K562 (cell line): Measurements from ENCODE around the gene SPAG17. TPM values are rescaled to one million over a fixed set of nuclear protein-coding genes. Genes with fewer than 3 reads are reported as not detected.

Source experiments
- ATAC-seq: fragments of 200-7000 bp; cut with Tn5 transposase; 3 replicates; pipeline ENCODE4 v1.9.1; 2020; ENCODE audit warnings: moderate library complexity
- BruUV-seq: library from RNA; stranded (reverse); fragments of 400-500 nt; replicated peaks from 2 replicates; lab custom pipeline; 2021; lab: Mats Ljungman, UMichigan
- CTCF ChIA-PET: fragments of 300-600 bp; formaldehyde crosslinking; extraction: SDS; loops from one replicate; lab custom pipeline; 2021; ENCODE audit warnings: low intra/inter-chr PET ratio; lab: Yijun Ruan, JAX
- POLR2A ChIA-PET: fragments of 300-600, 350-650 bp; sonication (Branson Sonifier 250); formaldehyde crosslinking; extraction: SDS; loops from one replicate; lab custom pipeline; 2021; ENCODE audit warnings: antibody characterized with exemption, inconsistent platforms; lab: Yijun Ruan, JAX
- DNase-seq, 4 experiments: peaks; one replicate each; pipeline versions ENCODE4 v3.0.0 to v3.0.0-alpha.2; 2011 to 2018; ENCODE audit warnings: low spot score in 3 of 4, mixed read lengths in 3 of 4; ENCODE audit errors: extremely low read depth in 1 of 4
- FAIRE-seq: peaks from 2 replicates; lab custom pipeline; 2011; peaks lifted over from hg19 to GRCh38; lab: Jason Lieb, UNC
- H2AFZ ChIP-seq: 2 replicates; pipeline ENCODE4 v1.6.0; 2011; ENCODE audit warnings: low read depth, low read length, control low read depth, inconsistent platforms
- H3K27ac ChIP-seq: fragments of 200-600 bp; 3 replicates; pipeline ENCODE4 v1.8.0; 2011; ENCODE audit warnings: low read depth, mild to moderate bottlenecking, control low read depth, inconsistent platforms, low read length, moderate library complexity, mixed read lengths; ENCODE audit errors: extremely low read depth
- H3K27me3 ChIP-seq, 2 experiments: fragments of 300-600 bp in 1 of 2; 2 replicates in 1 of 2; 3 replicates in 1 of 2; pipeline versions ENCODE4 v1.6.0 to v1.8.0; 2011; ENCODE audit warnings: inconsistent platforms in 2 of 2, low read length in 2 of 2, mild to moderate bottlenecking in 1 of 2, mixed read lengths in 1 of 2, moderate library complexity in 1 of 2; ENCODE audit not compliant: control insufficient read depth in 2 of 2, insufficient read depth in 2 of 2
- H3K36me3 ChIP-seq: fragments of 300-600 bp; 3 replicates; pipeline ENCODE4 v1.8.0; 2011; ENCODE audit warnings: mild to moderate bottlenecking, low read length, inconsistent platforms; ENCODE audit not compliant: control insufficient read depth, insufficient read depth
- H3K4me1 ChIP-seq, 2 experiments: fragments of 200-600 bp in 1 of 2; replicated peaks in 1 of 2; 2 replicates in 1 of 2; 3 replicates in 1 of 2; pipeline versions ENCODE4 v1.5.1 to v1.8.0; 2011; ENCODE audit warnings: inconsistent platforms in 2 of 2, low read length in 2 of 2, mild to moderate bottlenecking in 1 of 2, mixed read lengths in 1 of 2, moderate library complexity in 1 of 2; ENCODE audit not compliant: control insufficient read depth in 2 of 2, insufficient read depth in 2 of 2
- H3K4me2 ChIP-seq: 2 replicates; pipeline ENCODE4 v1.6.1; 2011; ENCODE audit warnings: low read length, control low read depth, inconsistent platforms, mixed read lengths; ENCODE audit not compliant: insufficient read depth
- H3K4me3 ChIP-seq: fragments of 200-600 bp; sonication (generic), shearing (Covaris generic); 2 replicates; pipeline ENCODE4 v1.5.1; 2016; ENCODE audit warnings: control low read depth, inconsistent platforms
- H3K79me2 ChIP-seq: fragments of 200-600 bp; 3 replicates; pipeline ENCODE4 v1.8.0; 2011; ENCODE audit warnings: low read length, inconsistent platforms; ENCODE audit not compliant: control insufficient read depth, insufficient read depth
- H3K9ac ChIP-seq, 2 experiments: 2 replicates each; pipeline versions ENCODE4 v1.6.0 to v1.6.1; 2011; ENCODE audit warnings: low read depth in 2 of 2, low read length in 2 of 2, control low read depth in 1 of 2, inconsistent platforms in 1 of 2, mild to moderate bottlenecking in 1 of 2, mixed read lengths in 1 of 2; ENCODE audit not compliant: insufficient read depth in 1 of 2
- H3K9me1 ChIP-seq: one replicate; pipeline ENCODE4 v1.6.0; 2011; ENCODE audit warnings: inconsistent platforms, mild to moderate bottlenecking, low read length, moderate library complexity; ENCODE audit not compliant: control insufficient read depth, insufficient read depth
- H3K9me3 ChIP-seq: replicated peaks from 2 replicates; pipeline ENCODE4 v1.5.1; 2011; ENCODE audit warnings: low read depth, low read length, inconsistent platforms; ENCODE audit not compliant: control insufficient read depth, insufficient read depth
- H4K20me1 ChIP-seq: replicated peaks from 2 replicates; pipeline ENCODE4 v1.6.1; 2011; ENCODE audit warnings: low read length, inconsistent platforms, mixed read lengths; ENCODE audit not compliant: control insufficient read depth, insufficient read depth
- ELF4 ChIP-seq: fragments of 450-650 bp; formaldehyde crosslinking; IDR thresholded peaks from 2 replicates; pipeline ENCODE4 v1.4.0; 2022; ENCODE audit warnings: missing genetic modification characterization
- FOSL1 ChIP-seq: fragments of 200-800 bp; sonication (Bioruptor generic); conservative IDR thresholded peaks from 2 replicates; pipeline ENCODE4 v1.6.1; 2016; ENCODE audit warnings: missing genetic modification characterization, missing compliant biosample characterization
- HCFC1 ChIP-seq: IDR thresholded peaks from 2 replicates; pipeline ENCODE4 v1.6.1; 2012; ENCODE audit warnings: low read depth, low read length, improper control_type of control experiment
- LCOR ChIP-seq: sonication (generic); formaldehyde crosslinking; IDR thresholded peaks from 2 replicates; pipeline ENCODE4 v1.8.0; 2022; ENCODE audit warnings: mild to moderate bottlenecking, missing genetic modification reagents
- NFE2 ChIP-seq: IDR thresholded peaks from 2 replicates; pipeline ENCODE4 v1.6.1; 2014; ENCODE audit warnings: antibody characterized with exemption, low read depth
- SMAD2 ChIP-seq: fragments of 150-350 bp; IDR thresholded peaks from 2 replicates; pipeline ENCODE4 v1.6.1; 2014; ENCODE audit warnings: low read depth, mild to moderate bottlenecking, low read length
- STAT5A ChIP-seq: IDR thresholded peaks from 2 replicates; pipeline ENCODE4 v1.6.1; 2012; ENCODE audit warnings: low read length, inconsistent platforms, borderline replicate concordance
- YBX1 ChIP-seq: fragments of 450-650 bp; IDR thresholded peaks from 2 replicates; pipeline ENCODE4 v1.7.1; 2016; ENCODE audit warnings: mild to moderate bottlenecking
- ZNF184 ChIP-seq: sonication (generic); formaldehyde crosslinking; IDR thresholded peaks from 2 replicates; pipeline ENCODE4 v1.5.0; 2020; ENCODE audit warnings: missing genetic modification reagents
- ZNF3 ChIP-seq: fragments of 250-450 bp; sonication (Bioruptor Pico); IDR thresholded peaks from 2 replicates; pipeline ENCODE4 v1.5.0; 2021; ENCODE audit warnings: mild to moderate bottlenecking, moderate library complexity
- ZNF699 ChIP-seq: fragments of 250-450 bp; sonication (Bioruptor Pico); IDR thresholded peaks from 2 replicates; pipeline ENCODE4 v1.8.0; 2021; ENCODE audit warnings: mild to moderate bottlenecking, moderate library complexity; ENCODE audit not compliant: insufficient replicate concordance
- ZNF778 ChIP-seq: fragments of 450-650 bp; formaldehyde crosslinking; IDR thresholded peaks from 2 replicates; pipeline ENCODE4 v1.4.0; 2020; ENCODE audit warnings: mild to moderate bottlenecking, moderate library complexity
- WGBS: fragments of 100-300 bp; shearing (Covaris generic); methylation state at CpG from one replicate; pipeline ENCODE4 v1.1.6; 2016; ENCODE audit warnings: low coverage, mixed read lengths; ENCODE audit not compliant: insufficient coverage; ENCODE audit errors: missing lambda C conversion rate; 5-methylcytosine and 5-hydroxymethylcytosine counted together
- in situ Hi-C: fragments of 300-500 bp; cut with MboI; formaldehyde crosslinking; loops from 4 replicates; pipeline ENCODE4 v1.15.0; 2018; ENCODE audit warnings: inconsistent platforms, mixed read lengths
- intact Hi-C: fragments of 100-400 bp; cut with micrococcal nuclease; formaldehyde crosslinking; loops from 2 replicates; pipeline ENCODE4 v1.14.2; 2022
- polyA plus RNA-seq, 8 experiments: library from polyadenylated mRNA; depleted of rRNA in 4 of 8; stranded (reverse) in 5 of 8; unstranded in 3 of 8; fragments of >200 nt; fragmentation: Nextera tagmentation in 2 of 8; fragmentation: Illumina TruSeq in 1 of 8; extraction: Ambion mirVana in 2 of 8; extraction: Trizol in 1 of 8; gene quantifications; 2 replicates each; pipeline versions ENCODE4 v1.2.1 to v1.2.3, GENCODE V29; 2011 to 2014; ENCODE audit warnings: inconsistent platforms in 1 of 8, missing spikeins in 1 of 8
- total RNA-seq, 7 experiments: library from RNA; depleted of rRNA in 6 of 7; stranded (reverse); fragments of >200 nt in 6 of 7; fragmentation: Illumina TruSeq in 2 of 7; extraction: Trizol in 2 of 7; gene quantifications; 2 replicates each; pipeline versions ENCODE4 v1.2.1 to v1.2.3, GENCODE V29; 2011 to 2021; ENCODE audit warnings: low replicate concordance in 1 of 7
- TF ChIP-seq, protein P1 (sequence below), 2 experiments: fragments of 450-650 bp in 1 of 2; sonication (generic) in 1 of 2; formaldehyde crosslinking in 1 of 2; IDR thresholded peaks; 2 replicates each; pipeline versions ENCODE4 v1.7.1 to v1.9.0; 2016 to 2022; ENCODE audit warnings: inconsistent platforms in 1 of 2, mild to moderate bottlenecking in 1 of 2, missing genetic modification reagents in 1 of 2
- TF ChIP-seq, protein P2 (sequence below): fragments of 450-650 bp; IDR thresholded peaks from 2 replicates; pipeline ENCODE4 v1.7.0; 2016; ENCODE audit warnings: borderline replicate concordance

Gene SPAG17
- total and polyA plus RNA-seq, 9 of the 15 experiments (the other 6 are each of a cell fraction or from before 2014, with no cell fraction given): 0.07 to 2.1 (median 1.5) TPM

- FAIRE-seq: no peak
- in situ Hi-C loops: no loop called here
- Histone ChIP-seq H3K36me3 (no peaks in the 10 kb centered on the region), H3K27me3 (no peaks in the 10 kb centered on the region), H3K79me2 (no peaks in the 10 kb centered on the region), H3K4me2 (no peak overlapping the region), H3K4me3 (no peak overlapping the region), H3K9me1 (no peaks in the 10 kb centered on the region), H3K4me1 (no peaks in the 10 kb centered on the region; a peak in 1 of 5 replicates), H4K20me1 (no peaks in the 10 kb centered on the region), H2AFZ (no peak overlapping the region), H3K27ac (no peak overlapping the region), H3K9ac (no peak overlapping the region), H3K9me3 (no peaks in the 10 kb centered on the region)
- ChIA-PET CTCF (no interaction called here), POLR2A (interaction anchor here (0.6 kb wide), 1 partner anchor 63 kb away, joined by 3 read pairs; no protein-coding TSS in a partner anchor)
- BruUV-seq: no TSS peak
- no peak for DNase-seq
- no peak for ATAC-seq
- intact Hi-C loops: no loop called here
- 3% methylated on average over 2 of the region's 2 CpGs for WGBS
- TF ChIP-seq ZNF3 (CRISPR knock-in tag): no peak
- no peak for TF ChIP-seq STAT5A
- TF ChIP-seq ZNF184 (CRISPR knock-in tag): no peak
- no peak for TF ChIP-seq FOSL1 (tag)
- no peak for TF ChIP-seq HCFC1
- TF ChIP-seq YBX1: no peak
- TF ChIP-seq, protein P1, sequence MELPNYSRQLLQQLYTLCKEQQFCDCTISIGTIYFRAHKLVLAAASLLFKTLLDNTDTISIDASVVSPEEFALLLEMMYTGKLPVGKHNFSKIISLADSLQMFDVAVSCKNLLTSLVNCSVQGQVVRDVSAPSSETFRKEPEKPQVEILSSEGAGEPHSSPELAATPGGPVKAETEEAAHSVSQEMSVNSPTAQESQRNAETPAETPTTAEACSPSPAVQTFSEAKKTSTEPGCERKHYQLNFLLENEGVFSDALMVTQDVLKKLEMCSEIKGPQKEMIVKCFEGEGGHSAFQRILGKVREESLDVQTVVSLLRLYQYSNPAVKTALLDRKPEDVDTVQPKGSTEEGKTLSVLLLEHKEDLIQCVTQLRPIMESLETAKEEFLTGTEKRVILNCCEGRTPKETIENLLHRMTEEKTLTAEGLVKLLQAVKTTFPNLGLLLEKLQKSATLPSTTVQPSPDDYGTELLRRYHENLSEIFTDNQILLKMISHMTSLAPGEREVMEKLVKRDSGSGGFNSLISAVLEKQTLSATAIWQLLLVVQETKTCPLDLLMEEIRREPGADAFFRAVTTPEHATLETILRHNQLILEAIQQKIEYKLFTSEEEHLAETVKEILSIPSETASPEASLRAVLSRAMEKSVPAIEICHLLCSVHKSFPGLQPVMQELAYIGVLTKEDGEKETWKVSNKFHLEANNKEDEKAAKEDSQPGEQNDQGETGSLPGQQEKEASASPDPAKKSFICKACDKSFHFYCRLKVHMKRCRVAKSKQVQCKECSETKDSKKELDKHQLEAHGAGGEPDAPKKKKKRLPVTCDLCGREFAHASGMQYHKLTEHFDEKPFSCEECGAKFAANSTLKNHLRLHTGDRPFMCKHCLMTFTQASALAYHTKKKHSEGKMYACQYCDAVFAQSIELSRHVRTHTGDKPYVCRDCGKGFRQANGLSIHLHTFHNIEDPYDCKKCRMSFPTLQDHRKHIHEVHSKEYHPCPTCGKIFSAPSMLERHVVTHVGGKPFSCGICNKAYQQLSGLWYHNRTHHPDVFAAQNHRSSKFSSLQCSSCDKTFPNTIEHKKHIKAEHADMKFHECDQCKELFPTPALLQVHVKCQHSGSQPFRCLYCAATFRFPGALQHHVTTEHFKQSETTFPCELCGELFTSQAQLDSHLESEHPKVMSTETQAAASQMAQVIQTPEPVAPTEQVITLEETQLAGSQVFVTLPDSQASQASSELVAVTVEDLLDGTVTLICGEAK (IDR thresholded peaks at IDR 0.05): no peak
- TF ChIP-seq, protein P1 (CRISPR knock-in tag; IDR thresholded peaks at IDR 0.05): no peak
- TF ChIP-seq ZNF699 (CRISPR knock-in tag): no peak
- TF ChIP-seq NFE2: no peak
- TF ChIP-seq, protein P2, sequence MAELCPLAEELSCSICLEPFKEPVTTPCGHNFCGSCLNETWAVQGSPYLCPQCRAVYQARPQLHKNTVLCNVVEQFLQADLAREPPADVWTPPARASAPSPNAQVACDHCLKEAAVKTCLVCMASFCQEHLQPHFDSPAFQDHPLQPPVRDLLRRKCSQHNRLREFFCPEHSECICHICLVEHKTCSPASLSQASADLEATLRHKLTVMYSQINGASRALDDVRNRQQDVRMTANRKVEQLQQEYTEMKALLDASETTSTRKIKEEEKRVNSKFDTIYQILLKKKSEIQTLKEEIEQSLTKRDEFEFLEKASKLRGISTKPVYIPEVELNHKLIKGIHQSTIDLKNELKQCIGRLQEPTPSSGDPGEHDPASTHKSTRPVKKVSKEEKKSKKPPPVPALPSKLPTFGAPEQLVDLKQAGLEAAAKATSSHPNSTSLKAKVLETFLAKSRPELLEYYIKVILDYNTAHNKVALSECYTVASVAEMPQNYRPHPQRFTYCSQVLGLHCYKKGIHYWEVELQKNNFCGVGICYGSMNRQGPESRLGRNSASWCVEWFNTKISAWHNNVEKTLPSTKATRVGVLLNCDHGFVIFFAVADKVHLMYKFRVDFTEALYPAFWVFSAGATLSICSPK: no peak
- no peak for TF ChIP-seq ELF4 (CRISPR knock-in tag)
- no peak for TF ChIP-seq LCOR (CRISPR knock-in tag)
- no peak for TF ChIP-seq SMAD2
- no peak for TF ChIP-seq ZNF778 (CRISPR knock-in tag)
These were observed 29.8 kb upstream of the SPAG17 start for GRCh38 chr1:118214866-118215265.
